ENCODE data around the gene APPBP2. TPM values are rescaled to one million over a fixed set of nuclear protein-coding genes. Genes with fewer than 3 reads are reported as not detected.
"Not testable (repeated sequence)": the region's sequence is repeated elsewhere in the genome, so short reads cannot be mapped to it uniquely, and the experiment has no call there.

Gene APPBP2
- total RNA-seq, 1 experiment from 2014 or later, result 25.8 TPM

DNA sequence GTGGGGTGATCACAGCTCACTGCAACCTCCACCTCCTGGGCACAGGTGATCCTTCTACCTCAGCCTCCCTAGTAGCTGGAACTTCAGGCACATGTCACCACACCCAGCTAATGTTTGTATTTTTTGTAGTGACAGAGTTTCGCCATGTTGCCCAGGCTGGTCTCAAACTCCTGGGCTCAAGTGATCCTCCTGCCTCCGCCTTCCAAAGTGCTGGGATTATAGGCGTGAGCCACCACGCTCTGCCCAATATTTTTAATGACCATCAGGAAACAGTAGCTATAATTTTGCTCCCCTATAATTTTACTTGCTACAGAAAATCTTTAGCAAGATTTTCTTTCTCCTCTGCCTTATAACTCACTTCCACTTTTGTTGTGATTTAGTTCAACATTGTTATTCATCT lies 29.7 kb upstream of the APPBP2 start:
- CTCF ChIA-PET, result no interaction called here
- in situ Hi-C loops (cut with HindIII; ENCODE audit: low pct_unique_long_range_greater_than_20kb, low sequenced_read_pairs), result no loop called here

DNA sequence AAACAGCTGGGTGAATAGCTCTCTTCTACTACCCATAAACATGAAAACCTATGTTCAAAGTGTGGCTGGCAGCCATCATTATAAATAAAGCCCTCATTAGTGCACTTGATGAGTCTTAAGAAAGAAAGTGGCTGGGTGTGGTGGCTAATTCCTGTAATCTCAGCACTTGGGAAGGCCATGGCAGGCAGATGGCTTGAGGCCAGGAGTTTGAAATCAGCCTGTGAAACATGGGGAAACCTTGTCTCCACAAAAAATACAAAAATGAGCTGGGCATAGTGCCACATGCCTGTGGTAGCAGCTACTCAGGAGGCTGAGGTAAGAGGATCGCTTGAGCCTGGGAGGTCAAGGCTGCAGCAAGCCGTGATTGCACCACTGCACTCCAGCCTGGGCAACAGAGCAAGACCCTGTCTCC lies 28.3 kb upstream of the APPBP2 start:
- POLR2A ChIA-PET, result no interaction called here

More for the DNA sequence above, 29.7 kb upstream of the APPBP2 start:
- intact Hi-C loops (cut with micrococcal nuclease; ENCODE audit: unreplicated experiment), result no loop called here
- DNase-seq (ENCODE audit: low read depth, low spot score) (no peak), ATAC-seq (no peak)
- TF ChIP-seq SIN3A (IDR thresholded peaks at IDR 0.05; ENCODE audit: borderline replicate concordance, insufficient read depth, low read depth, low read length) (no peak), POLR2AphosphoS5 (IDR thresholded peaks at IDR 0.05; ENCODE audit: low read depth, low read length) (no peak), TCF7L2 (IDR thresholded peaks at IDR 0.05; ENCODE audit: low read depth, low read length) (no peak)
- TF ChIP-seq, protein P1, sequence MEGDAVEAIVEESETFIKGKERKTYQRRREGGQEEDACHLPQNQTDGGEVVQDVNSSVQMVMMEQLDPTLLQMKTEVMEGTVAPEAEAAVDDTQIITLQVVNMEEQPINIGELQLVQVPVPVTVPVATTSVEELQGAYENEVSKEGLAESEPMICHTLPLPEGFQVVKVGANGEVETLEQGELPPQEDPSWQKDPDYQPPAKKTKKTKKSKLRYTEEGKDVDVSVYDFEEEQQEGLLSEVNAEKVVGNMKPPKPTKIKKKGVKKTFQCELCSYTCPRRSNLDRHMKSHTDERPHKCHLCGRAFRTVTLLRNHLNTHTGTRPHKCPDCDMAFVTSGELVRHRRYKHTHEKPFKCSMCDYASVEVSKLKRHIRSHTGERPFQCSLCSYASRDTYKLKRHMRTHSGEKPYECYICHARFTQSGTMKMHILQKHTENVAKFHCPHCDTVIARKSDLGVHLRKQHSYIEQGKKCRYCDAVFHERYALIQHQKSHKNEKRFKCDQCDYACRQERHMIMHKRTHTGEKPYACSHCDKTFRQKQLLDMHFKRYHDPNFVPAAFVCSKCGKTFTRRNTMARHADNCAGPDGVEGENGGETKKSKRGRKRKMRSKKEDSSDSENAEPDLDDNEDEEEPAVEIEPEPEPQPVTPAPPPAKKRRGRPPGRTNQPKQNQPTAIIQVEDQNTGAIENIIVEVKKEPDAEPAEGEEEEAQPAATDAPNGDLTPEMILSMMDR (IDR thresholded peaks at IDR 0.05), result no peak
- TF ChIP-seq, protein P2, sequence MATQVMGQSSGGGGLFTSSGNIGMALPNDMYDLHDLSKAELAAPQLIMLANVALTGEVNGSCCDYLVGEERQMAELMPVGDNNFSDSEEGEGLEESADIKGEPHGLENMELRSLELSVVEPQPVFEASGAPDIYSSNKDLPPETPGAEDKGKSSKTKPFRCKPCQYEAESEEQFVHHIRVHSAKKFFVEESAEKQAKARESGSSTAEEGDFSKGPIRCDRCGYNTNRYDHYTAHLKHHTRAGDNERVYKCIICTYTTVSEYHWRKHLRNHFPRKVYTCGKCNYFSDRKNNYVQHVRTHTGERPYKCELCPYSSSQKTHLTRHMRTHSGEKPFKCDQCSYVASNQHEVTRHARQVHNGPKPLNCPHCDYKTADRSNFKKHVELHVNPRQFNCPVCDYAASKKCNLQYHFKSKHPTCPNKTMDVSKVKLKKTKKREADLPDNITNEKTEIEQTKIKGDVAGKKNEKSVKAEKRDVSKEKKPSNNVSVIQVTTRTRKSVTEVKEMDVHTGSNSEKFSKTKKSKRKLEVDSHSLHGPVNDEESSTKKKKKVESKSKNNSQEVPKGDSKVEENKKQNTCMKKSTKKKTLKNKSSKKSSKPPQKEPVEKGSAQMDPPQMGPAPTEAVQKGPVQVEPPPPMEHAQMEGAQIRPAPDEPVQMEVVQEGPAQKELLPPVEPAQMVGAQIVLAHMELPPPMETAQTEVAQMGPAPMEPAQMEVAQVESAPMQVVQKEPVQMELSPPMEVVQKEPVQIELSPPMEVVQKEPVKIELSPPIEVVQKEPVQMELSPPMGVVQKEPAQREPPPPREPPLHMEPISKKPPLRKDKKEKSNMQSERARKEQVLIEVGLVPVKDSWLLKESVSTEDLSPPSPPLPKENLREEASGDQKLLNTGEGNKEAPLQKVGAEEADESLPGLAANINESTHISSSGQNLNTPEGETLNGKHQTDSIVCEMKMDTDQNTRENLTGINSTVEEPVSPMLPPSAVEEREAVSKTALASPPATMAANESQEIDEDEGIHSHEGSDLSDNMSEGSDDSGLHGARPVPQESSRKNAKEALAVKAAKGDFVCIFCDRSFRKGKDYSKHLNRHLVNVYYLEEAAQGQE (IDR thresholded peaks at IDR 0.05; ENCODE audit: insufficient read depth in 1 of 2, low read depth in 2 of 2, low read length in 1 of 2), result no peak
- Histone ChIP-seq H3K36me3 (ENCODE audit: control insufficient read depth, insufficient read depth, low read length) (no peaks in the 10 kb centered on the region), H3K4me3 (ENCODE audit: low read depth in 2 of 2, low read length in 2 of 2) (no peak overlapping the region), H3K9me3 (ENCODE audit: control insufficient read depth, insufficient read depth, low read depth, low read length) (no peaks in the 10 kb centered on the region), H3K27ac (ENCODE audit: low read length) (no peak overlapping the region), H3K4me1 (ENCODE audit: control insufficient read depth, insufficient read depth, low read length) (no peaks in the 10 kb centered on the region), H3K27me3 (ENCODE audit: control insufficient read depth, insufficient read depth, low read length) (no peaks in the 10 kb centered on the region)
- no TSS peak for BruUV-seq (replicated peaks)
- POLR2A ChIA-PET, result no interaction called here

DNA sequence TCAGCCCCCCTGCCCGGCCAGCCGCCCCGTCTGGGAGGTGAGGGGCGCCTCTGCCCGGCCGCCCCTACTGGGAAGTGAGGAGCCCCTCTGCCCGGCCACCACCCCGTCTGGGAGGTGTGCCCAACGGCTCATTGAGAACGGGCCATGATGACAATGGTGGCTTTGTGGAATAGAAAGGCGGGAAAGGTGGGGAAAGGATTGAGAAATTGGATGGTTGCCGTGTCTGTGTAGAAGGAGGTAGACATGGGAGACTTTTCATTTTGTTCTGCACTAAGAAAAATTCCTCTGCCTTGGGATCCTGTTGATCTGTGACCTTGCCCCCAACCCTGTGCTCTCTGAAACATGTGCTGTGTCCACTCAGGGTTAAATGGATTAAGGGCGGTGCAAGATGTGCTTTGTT lies 26.2 kb upstream of the APPBP2 start:
- H3K4me3 ChIP-seq (ENCODE audit: low read depth in 2 of 2, low read length in 2 of 2); CTCF ChIA-PET; BruUV-seq (replicated peaks); ATAC-seq; H3K9me3 ChIP-seq (ENCODE audit: control insufficient read depth, insufficient read depth, low read depth, low read length); in situ Hi-C loops (cut with HindIII; ENCODE audit: low pct_unique_long_range_greater_than_20kb, low sequenced_read_pairs); H3K36me3 ChIP-seq (ENCODE audit: control insufficient read depth, insufficient read depth, low read length); POLR2A ChIA-PET; H3K27ac ChIP-seq (ENCODE audit: low read length); H3K27me3 ChIP-seq (ENCODE audit: control insufficient read depth, insufficient read depth, low read length); intact Hi-C loops (cut with micrococcal nuclease; ENCODE audit: unreplicated experiment); DNase-seq (ENCODE audit: low read depth, low spot score); H3K4me1 ChIP-seq (ENCODE audit: control insufficient read depth, insufficient read depth, low read length): not testable (repeated sequence)

More for the DNA sequence above, 28.3 kb upstream of the APPBP2 start:
- TF ChIP-seq TCF7L2 (IDR thresholded peaks at IDR 0.05; ENCODE audit: low read depth, low read length), result no peak
- TF ChIP-seq, protein P1 (IDR thresholded peaks at IDR 0.05), result no peak
- TF ChIP-seq POLR2AphosphoS5 (IDR thresholded peaks at IDR 0.05; ENCODE audit: low read depth, low read length), result no peak
- TF ChIP-seq, protein P2 (IDR thresholded peaks at IDR 0.05; ENCODE audit: insufficient read depth in 1 of 2, low read depth in 2 of 2, low read length in 1 of 2), result no peak
- no peak for TF ChIP-seq SIN3A (IDR thresholded peaks at IDR 0.05; ENCODE audit: borderline replicate concordance, insufficient read depth, low read depth, low read length)
- CTCF ChIA-PET, result no interaction called here
- Histone ChIP-seq H3K36me3 (ENCODE audit: control insufficient read depth, insufficient read depth, low read length) (no peaks in the 10 kb centered on the region), H3K4me3 (ENCODE audit: low read depth in 2 of 2, low read length in 2 of 2) (no peak overlapping the region), H3K9me3 (ENCODE audit: control insufficient read depth, insufficient read depth, low read depth, low read length) (no peaks in the 10 kb centered on the region), H3K27ac (ENCODE audit: low read length) (no peak overlapping the region), H3K4me1 (ENCODE audit: control insufficient read depth, insufficient read depth, low read length) (no peaks in the 10 kb centered on the region), H3K27me3 (ENCODE audit: control insufficient read depth, insufficient read depth, low read length) (no peaks in the 10 kb centered on the region)
- intact Hi-C loops (cut with micrococcal nuclease; ENCODE audit: unreplicated experiment) (no loop called here), in situ Hi-C loops (cut with HindIII; ENCODE audit: low pct_unique_long_range_greater_than_20kb, low sequenced_read_pairs) (no loop called here)
- ATAC-seq (no peak; the same call in 1 of the 2 replicates), DNase-seq (ENCODE audit: low read depth, low spot score) (no peak)
- BruUV-seq (replicated peaks), result no TSS peak
